Esophagus squamous epithelium (tissue), 5 donors: ENCODE results near the gene ZDHHC11B. TPM values are rescaled to one million over a fixed set of nuclear protein-coding genes. Genes with fewer than 3 reads are reported as not detected.

Experiments used
- DNase-seq: peaks from one replicate; lab custom pipeline; 2025; lab: John Stamatoyannopoulos, UW
- H3K27ac ChIP-seq, 4 donors: fragments of 200-600 bp; sonication (generic); one replicate each; pipeline ENCODE4 v1.5.1; 2016 to 2019; ENCODE audit warnings: mild to moderate bottlenecking in 1 of 4
- H3K27me3 ChIP-seq, 4 donors: fragments of 200-600 bp; sonication (generic); 1 replicate in 3 of 4; 2 replicates in 1 of 4; pipeline versions ENCODE4 v1.5.1 to v1.6.0; 2017 to 2021; ENCODE audit warnings: antibody characterized with exemption in 1 of 4
- H3K36me3 ChIP-seq, 3 donors: fragments of 200-600 bp; sonication (generic); one replicate each; pipeline ENCODE4 v1.5.1; 2016 to 2019
- H3K4me1 ChIP-seq, 3 donors: fragments of 200-600 bp; sonication (generic); one replicate each; pipeline ENCODE4 v1.5.1; 2017 to 2019
- H3K4me3 ChIP-seq, 4 donors: fragments of 200-600 bp; sonication (generic); 1 replicate in 3 of 4; 2 replicates in 1 of 4; pipeline ENCODE4 v1.5.1; 2016 to 2019; ENCODE audit warnings: mild to moderate bottlenecking in 2 of 4, moderate library complexity in 1 of 4
- H3K9me3 ChIP-seq, 3 donors: fragments of 200-600 bp; sonication (generic); one replicate each; pipeline ENCODE4 v1.5.1; 2016 to 2019
- POLR2A ChIP-seq, 4 donors: fragments of 450-650 bp; IDR thresholded peaks; one replicate each; pipeline ENCODE4 v1.6.1; 2017; ENCODE audit warnings: antibody characterized with exemption in 4 of 4, mild to moderate bottlenecking in 4 of 4, moderate library complexity in 3 of 4
- WGBS, 2 donors: methylation state at CpG; one replicate each; pipeline ENCODE4 v1.1.5; 2018; 5-methylcytosine and 5-hydroxymethylcytosine counted together
- intact Hi-C: fragments of 100-400 bp; cut with DNase I; formaldehyde crosslinking; loops from one replicate; pipeline ENCODE4 v1.15.0; 2022
- total RNA-seq, 4 donors: library from RNA; depleted of rRNA; stranded (reverse); fragments of >200 nt; gene quantifications; one replicate each; pipeline ENCODE4 v1.1.0, GENCODE V29; 2016
- TF ChIP-seq, protein P1 (sequence below), 6 experiments: fragments of 450-650 bp in 4 of 6; fragments of 200-600 bp in 2 of 6; sonication (generic) in 2 of 6; IDR thresholded peaks; one replicate each; pipeline ENCODE4 v1.5.1; 2016 to 2019; ENCODE audit warnings: antibody characterized with exemption in 6 of 6, mild to moderate bottlenecking in 4 of 6, moderate library complexity in 4 of 6
- donor health status: DM: yes; HTN: yes; CAD: no.

Gene ZDHHC11B
- total RNA-seq, 4 donors from 2014 or later, result 0.44 to 4.6 (median 2.7) TPM

DNA sequence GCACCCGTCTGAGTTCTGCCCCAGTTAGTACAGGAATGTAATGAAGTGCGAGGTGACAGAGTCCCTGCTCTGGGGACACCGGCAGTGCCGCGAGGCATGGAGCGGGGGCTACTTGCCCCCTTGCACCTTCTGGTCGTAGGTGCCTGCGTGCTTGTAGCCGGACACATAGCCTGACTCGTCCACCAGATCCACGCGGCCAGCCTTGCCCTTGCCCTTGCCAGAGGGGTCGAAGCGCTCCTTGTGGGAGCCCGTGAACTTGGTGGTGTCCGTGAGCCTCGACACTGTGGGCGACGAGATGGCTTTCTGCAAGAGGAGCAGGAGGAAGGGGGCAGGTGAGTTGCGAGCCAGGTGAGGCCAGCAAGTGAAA, 119.6 kb downstream of the ZDHHC11B start:
- WGBS, 2 donors, result 81% methylated on average over 2 of the region's 20 CpGs; no CpG with 5 or more reads in 1 of the 2 donors
- Histone ChIP-seq H3K27ac (no peak overlapping the region), H3K4me3 (no peak overlapping the region), H3K27me3 (no peaks in the 10 kb centered on the region), H3K36me3 (peaks cover 0 to 72% (median 11%) of the 10 kb centered on the region in 3 donors), H3K9me3 (no peaks in the 10 kb centered on the region), H3K4me1 (peaks cover 0 to 32% (median 14%) of the 10 kb centered on the region in 3 donors)
- no peak for TF ChIP-seq POLR2A (IDR thresholded peaks at IDR 0.05)
- TF ChIP-seq, protein P1, sequence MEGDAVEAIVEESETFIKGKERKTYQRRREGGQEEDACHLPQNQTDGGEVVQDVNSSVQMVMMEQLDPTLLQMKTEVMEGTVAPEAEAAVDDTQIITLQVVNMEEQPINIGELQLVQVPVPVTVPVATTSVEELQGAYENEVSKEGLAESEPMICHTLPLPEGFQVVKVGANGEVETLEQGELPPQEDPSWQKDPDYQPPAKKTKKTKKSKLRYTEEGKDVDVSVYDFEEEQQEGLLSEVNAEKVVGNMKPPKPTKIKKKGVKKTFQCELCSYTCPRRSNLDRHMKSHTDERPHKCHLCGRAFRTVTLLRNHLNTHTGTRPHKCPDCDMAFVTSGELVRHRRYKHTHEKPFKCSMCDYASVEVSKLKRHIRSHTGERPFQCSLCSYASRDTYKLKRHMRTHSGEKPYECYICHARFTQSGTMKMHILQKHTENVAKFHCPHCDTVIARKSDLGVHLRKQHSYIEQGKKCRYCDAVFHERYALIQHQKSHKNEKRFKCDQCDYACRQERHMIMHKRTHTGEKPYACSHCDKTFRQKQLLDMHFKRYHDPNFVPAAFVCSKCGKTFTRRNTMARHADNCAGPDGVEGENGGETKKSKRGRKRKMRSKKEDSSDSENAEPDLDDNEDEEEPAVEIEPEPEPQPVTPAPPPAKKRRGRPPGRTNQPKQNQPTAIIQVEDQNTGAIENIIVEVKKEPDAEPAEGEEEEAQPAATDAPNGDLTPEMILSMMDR (IDR thresholded peaks at IDR 0.05), result no peak
- DNase-seq, result no peak
- intact Hi-C loops, result no loop called here

DNA sequence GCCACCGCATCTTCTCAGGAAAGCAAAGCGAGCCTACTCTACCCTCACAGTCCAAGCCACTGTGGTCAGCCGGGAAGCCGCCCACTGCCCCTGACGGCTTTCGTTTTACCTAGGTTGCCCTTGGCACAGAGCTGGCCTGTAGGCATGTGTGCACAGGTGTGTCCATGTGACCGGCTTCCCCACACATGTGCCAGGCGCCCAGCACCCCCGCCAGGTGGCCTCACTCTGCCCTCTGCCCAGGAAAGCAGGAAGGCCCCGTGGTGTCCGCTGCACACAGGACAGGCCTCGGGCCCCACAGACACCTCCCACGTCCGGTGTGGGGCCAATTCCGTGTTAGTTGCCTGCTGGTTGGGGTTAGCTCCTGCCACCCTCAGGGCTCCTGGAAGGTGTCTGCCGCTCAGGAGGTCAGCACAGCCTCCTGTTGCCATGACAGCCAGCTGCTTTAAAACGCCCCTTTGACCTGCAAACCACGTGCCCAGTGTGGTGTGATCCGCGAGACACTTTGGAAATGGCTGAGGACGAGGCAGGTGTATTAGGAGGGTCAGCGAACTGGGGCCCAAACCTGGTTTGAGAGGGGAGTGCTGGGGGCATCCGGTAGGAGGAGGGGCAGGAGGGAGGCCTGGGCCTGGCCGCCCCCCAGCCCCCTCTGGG, 120.1 kb downstream of the ZDHHC11B start:
- Histone ChIP-seq H3K27ac (peak overlapping the region in 3 of 4 donors; percentile 16 to 29 (median 28)), H3K27me3 (no peaks in the 10 kb centered on the region), H3K4me1 (peaks cover 0 to 27% (median 14%) of the 10 kb centered on the region in 3 donors), H3K36me3 (peaks cover 0 to 77% (median 11%) of the 10 kb centered on the region in 3 donors), H3K4me3 (peak overlapping the region in 1 of 4 donors; percentile 21), H3K9me3 (no peaks in the 10 kb centered on the region)
- no peak for DNase-seq
- TF ChIP-seq POLR2A (IDR thresholded peaks at IDR 0.05), result no peak
- TF ChIP-seq, protein P1 (IDR thresholded peaks at IDR 0.05), result no peak
- intact Hi-C loops, result no loop called here
- WGBS, 2 donors, result 52 to 84% methylated on average over 5 of the region's 24 CpGs

DNA sequence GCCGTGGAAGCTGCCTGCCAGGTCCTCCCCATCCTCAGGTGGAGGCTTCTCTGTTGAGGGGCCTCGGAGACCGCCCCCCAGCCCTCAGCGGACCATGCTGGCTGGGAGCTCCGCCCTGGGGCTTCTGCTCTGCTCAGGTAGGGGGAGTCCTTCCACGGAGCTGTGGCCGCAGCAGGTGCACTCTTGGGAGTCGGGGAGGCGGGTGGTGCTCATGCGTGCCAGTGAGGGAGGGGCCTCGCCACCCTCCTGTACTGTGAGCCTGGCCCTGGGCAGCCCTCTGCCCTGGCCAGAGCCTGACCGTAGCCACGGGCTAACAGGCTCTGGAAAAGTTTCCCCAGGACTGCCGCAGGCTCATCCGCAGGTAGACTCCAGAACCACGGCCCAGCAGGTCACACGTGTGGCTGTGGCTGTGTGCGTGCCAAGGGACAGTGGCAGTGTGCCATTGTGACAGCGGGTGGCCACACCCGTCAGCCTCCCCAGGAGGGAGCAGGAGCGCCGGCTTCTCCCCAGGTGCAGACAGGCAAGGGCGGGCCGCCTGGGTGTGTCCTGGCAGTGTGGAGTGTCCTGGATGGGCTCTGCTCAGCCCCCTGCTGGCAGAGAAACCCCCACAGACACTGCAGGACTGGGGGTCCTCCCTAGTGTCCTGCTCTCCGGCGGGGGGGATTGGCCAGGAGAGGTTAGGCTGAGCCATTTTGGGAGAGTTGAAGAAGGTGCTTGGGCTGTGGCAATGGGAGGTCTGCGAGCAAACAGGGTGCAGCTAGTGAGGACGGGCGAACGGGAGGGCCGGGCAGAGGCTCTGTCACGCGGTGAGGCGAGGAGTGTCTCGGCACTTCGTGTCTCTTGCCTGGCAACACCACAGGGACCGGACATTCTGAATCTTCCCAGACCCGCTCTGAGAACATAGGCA, 120.8 kb downstream of the ZDHHC11B start:
- DNase-seq, result no peak
- intact Hi-C loops, result no loop called here

DNA sequence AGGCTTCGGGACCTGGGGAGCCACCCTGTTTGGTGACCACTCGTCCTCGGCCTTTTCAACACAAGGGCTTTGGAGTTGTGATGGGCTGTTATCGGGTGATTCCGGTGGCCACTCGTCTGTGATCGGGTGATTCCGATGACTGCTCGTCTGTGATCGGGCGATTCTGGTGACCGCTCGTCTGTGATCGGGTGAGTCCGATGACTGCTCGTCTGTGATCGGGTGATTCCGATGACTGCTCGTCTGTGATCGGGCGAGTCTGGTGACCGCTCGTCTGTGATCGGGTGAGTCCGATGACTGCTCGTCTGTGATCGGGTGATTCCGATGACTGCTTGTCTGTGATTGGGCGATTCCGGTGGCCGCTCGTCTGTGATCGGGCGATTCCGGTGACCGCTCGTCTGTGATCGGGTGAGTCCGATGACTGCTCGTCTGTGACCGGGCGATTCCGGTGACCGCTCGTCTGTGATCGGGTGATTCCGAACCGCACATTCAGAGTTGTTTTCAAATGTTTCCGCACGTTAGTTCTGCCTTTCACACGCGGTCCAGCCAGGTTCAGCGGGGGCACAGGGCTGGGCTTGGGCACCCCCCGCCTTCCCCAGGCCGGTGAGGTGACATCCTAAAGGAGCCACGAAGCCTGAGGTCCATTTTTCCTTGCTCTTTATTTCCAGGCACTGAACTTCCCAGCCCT, 121.6 kb downstream of the ZDHHC11B start:
- H3K4me3 ChIP-seq, result no peak overlapping the region
- 89 to 91% methylated on average over 41 to 45 of the region's 56 CpGs for WGBS, 2 donors
- no peak overlapping the region for H3K27ac ChIP-seq
- peaks cover 0 to 86% (median 11%) of the 10 kb centered on the region in 3 donors for H3K36me3 ChIP-seq
- TF ChIP-seq, protein P1 (IDR thresholded peaks at IDR 0.05), result no peak
- no peak for TF ChIP-seq POLR2A (IDR thresholded peaks at IDR 0.05)
- H3K9me3 ChIP-seq, result no peaks in the 10 kb centered on the region
- no peaks in the 10 kb centered on the region for H3K27me3 ChIP-seq
- DNase-seq, result no peak
- intact Hi-C loops, result no loop called here
- peaks cover 0 to 17% (median 11%) of the 10 kb centered on the region in 3 donors for H3K4me1 ChIP-seq

More for the DNA sequence above, 120.8 kb downstream of the ZDHHC11B start:
- TF ChIP-seq POLR2A (IDR thresholded peaks at IDR 0.05), result no peak
- TF ChIP-seq, protein P1 (IDR thresholded peaks at IDR 0.05), result peak in 3 of 6 experiments; percentile 8 to 39 (median 35)
- Histone ChIP-seq H3K4me3 (peak overlapping the region in 1 of 4 donors; percentile 21), H3K27ac (peak overlapping the region in 3 of 4 donors; percentile 16 to 29 (median 28)), H3K27me3 (no peaks in the 10 kb centered on the region), H3K4me1 (peaks cover 0 to 19% (median 11%) of the 10 kb centered on the region in 3 donors), H3K36me3 (peaks cover 0 to 82% (median 11%) of the 10 kb centered on the region in 3 donors), H3K9me3 (no peaks in the 10 kb centered on the region)
- WGBS, 2 donors, result 51% methylated on average over 12 of the region's 38 CpGs; no CpG with 5 or more reads in 1 of the 2 donors
